NT2/D1 (cell line): Measurements from ENCODE around the gene SLIT3.

Experiments used
- SUZ12 ChIP-seq: IDR thresholded peaks from 2 replicates; pipeline ENCODE4 v1.6.1; 2011; ENCODE audit not compliant: insufficient read length, insufficient read depth; ENCODE audit errors: extremely low read depth
- YY1 ChIP-seq: IDR thresholded peaks from 2 replicates; pipeline ENCODE4 v1.6.1; 2011; ENCODE audit not compliant: insufficient read length, insufficient read depth
- ZNF274 ChIP-seq: IDR thresholded peaks from 2 replicates; pipeline ENCODE4 v1.6.1; 2011; ENCODE audit warnings: mild to moderate bottlenecking, low read depth, low read length

GRCh38 chr5:169299663-169300467 lies 1.1 kb downstream of the SLIT3 start:
- TF ChIP-seq ZNF274 (no peak), YY1 (no peak), SUZ12 (no peak)
